Loucy (cell line): ENCODE measurements around the gene CDC7.

Experiments used
- H2AFZ ChIP-seq: fragments of 200-600 bp; sonication (generic); 2 replicates; pipeline ENCODE4 v1.6.0; 2016; ENCODE audit warnings: antibody characterized with exemption, mild to moderate bottlenecking, low read length, moderate library complexity
- H3F3A ChIP-seq: fragments of 200-600 bp; 2 replicates; pipeline ENCODE4 v1.6.0; 2016; ENCODE audit warnings: antibody characterized with exemption, low read depth, mild to moderate bottlenecking
- H3K27me3 ChIP-seq: fragments of 200-600 bp; sonication (generic); 2 replicates; pipeline ENCODE4 v1.6.1; 2014; ENCODE audit warnings: low read length, mild to moderate bottlenecking; ENCODE audit not compliant: insufficient read depth, poor library complexity, severe bottlenecking
- H3K36me3 ChIP-seq: fragments of 200-600 bp; sonication (generic); 2 replicates; pipeline ENCODE4 v1.6.1; 2016; ENCODE audit warnings: low read length; ENCODE audit not compliant: insufficient read depth
- H3K4me1 ChIP-seq: fragments of 200-600 bp; sonication (generic); 2 replicates; pipeline ENCODE4 v1.5.1; 2014; ENCODE audit warnings: low read length, mild to moderate bottlenecking; ENCODE audit not compliant: insufficient read depth, poor library complexity, severe bottlenecking
- H3K4me2 ChIP-seq: fragments of 200-600 bp; sonication (generic); 2 replicates; pipeline ENCODE4 v1.6.0; 2014; ENCODE audit warnings: antibody characterized with exemption, low read length, low read depth, mild to moderate bottlenecking; ENCODE audit not compliant: poor library complexity, severe bottlenecking
- H3K4me3 ChIP-seq: fragments of 200-600 bp; sonication (generic); 2 replicates; pipeline ENCODE4 v1.5.1; 2014; ENCODE audit warnings: low read length, mild to moderate bottlenecking, mixed read lengths; ENCODE audit not compliant: poor library complexity, severe bottlenecking
- H3K79me2 ChIP-seq: fragments of 200-600 bp; sonication (generic); 2 replicates; pipeline ENCODE4 v1.6.1; 2014; ENCODE audit warnings: low read length; ENCODE audit not compliant: insufficient read depth
- H3K9ac ChIP-seq: fragments of 200-600 bp; sonication (generic); 2 replicates; pipeline ENCODE4 v1.6.0; 2014; ENCODE audit warnings: mild to moderate bottlenecking, low read depth, low read length, moderate library complexity; ENCODE audit not compliant: poor library complexity, severe bottlenecking
- H3K9me2 ChIP-seq: fragments of 200-600 bp; sonication (generic); replicated peaks from 2 replicates; pipeline ENCODE4 v1.6.1; 2016; ENCODE audit warnings: low read depth, low read length, mixed read lengths
- H3K9me3 ChIP-seq: fragments of 200-600 bp; sonication (generic); 2 replicates; pipeline ENCODE4 v1.6.1; 2014; ENCODE audit warnings: mild to moderate bottlenecking, antibody characterized with exemption, low read length, low read depth; ENCODE audit not compliant: insufficient read depth
- H4K20me1 ChIP-seq: fragments of 200-600 bp; sonication (generic); 2 replicates; pipeline ENCODE4 v1.6.0; 2014; ENCODE audit warnings: antibody characterized with exemption, low read length, mild to moderate bottlenecking; ENCODE audit not compliant: insufficient read depth, poor library complexity, severe bottlenecking
- CTCF ChIP-seq: fragments of 200-600 bp; sonication (generic); conservative IDR thresholded peaks from 2 replicates; pipeline ENCODE4 v1.5.1; 2014; ENCODE audit warnings: mild to moderate bottlenecking, antibody characterized with exemption, low read length
- EZH2phosphoT487 ChIP-seq: fragments of 200-600 bp; IDR thresholded peaks from 2 replicates; pipeline ENCODE4 v1.6.1; 2018; ENCODE audit warnings: antibody characterized with exemption, mild to moderate bottlenecking, moderate library complexity, borderline replicate concordance

CDC7 gene

GRCh38 chr1:91533361-91534024 lies 32.8 kb downstream of the CDC7 start:
- Histone ChIP-seq H3K4me1 (peaks cover 29% of the 10 kb centered on the region), H4K20me1 (no peaks in the 10 kb centered on the region), H2AFZ (0 out of 2 replicates have a peak overlapping the region, but pooled peaks have one; percentile 22), H3K9me3 (no peaks in the 10 kb centered on the region), H3K4me3 (no peak overlapping the region), H3K9ac (no peak overlapping the region), H3K9me2 (no peaks in the 10 kb centered on the region), H3F3A (no peaks in the 10 kb centered on the region), H3K36me3 (no peaks in the 10 kb centered on the region), H3K4me2 (no peak overlapping the region), H3K27me3 (no peaks in the 10 kb centered on the region), H3K79me2 (no peaks in the 10 kb centered on the region)
- no peak for TF ChIP-seq CTCF
- no peak for TF ChIP-seq EZH2phosphoT487

- TF ChIP-seq CTCF (no peak), EZH2phosphoT487 (no peak)
- Histone ChIP-seq H3F3A (no peaks in the 10 kb centered on the region), H3K79me2 (no peaks in the 10 kb centered on the region), H4K20me1 (no peaks in the 10 kb centered on the region), H2AFZ (no peak overlapping the region), H3K9me3 (no peaks in the 10 kb centered on the region), H3K36me3 (no peaks in the 10 kb centered on the region), H3K9me2 (no peaks in the 10 kb centered on the region), H3K4me2 (no peak overlapping the region), H3K9ac (no peak overlapping the region), H3K4me1 (peaks cover 24% of the 10 kb centered on the region), H3K27me3 (no peaks in the 10 kb centered on the region), H3K4me3 (no peak overlapping the region)
These were observed 34.8 kb downstream of the CDC7 start for GRCh38 chr1:91535441-91535840.

GRCh38 chr1:91537281-91537986 lies 36.8 kb downstream of the CDC7 start:
- Histone ChIP-seq H3K4me1 (peaks cover 22% of the 10 kb centered on the region), H3F3A (no peaks in the 10 kb centered on the region), H3K79me2 (no peaks in the 10 kb centered on the region), H3K9me2 (no peaks in the 10 kb centered on the region), H3K9me3 (no peaks in the 10 kb centered on the region), H3K27me3 (no peaks in the 10 kb centered on the region), H3K4me3 (no peak overlapping the region), H4K20me1 (no peaks in the 10 kb centered on the region), H2AFZ (0 out of 2 replicates have a peak overlapping the region, but pooled peaks have one; percentile 20), H3K9ac (no peak overlapping the region), H3K4me2 (no peak overlapping the region), H3K36me3 (no peaks in the 10 kb centered on the region)
- no peak for TF ChIP-seq EZH2phosphoT487
- no peak for TF ChIP-seq CTCF
